ENCODE measurements around the gene ATP6V1G2. TPM values are rescaled to one million over a fixed set of nuclear protein-coding genes. Genes with fewer than 3 reads are reported as not detected.
"Not testable (repeated sequence)": the region's sequence is repeated elsewhere in the genome, so short reads cannot be mapped to it uniquely, and the experiment has no call there.

The ATP6V1G2 gene
- total RNA-seq, result 1 to 10 TPM; 4.5 to 5.5 TPM

GRCh38 chr6:31546339-31546957 is at the start of gene ATP6V1G2:
ATP6V1G2 (minus strand) TSS chr6:31546608; CDS start chr6:31546559, 49 bp downstream.
- ATAC-seq (ENCODE audit: low read depth), result peak; percentile 61
- H3K4me3 Mint-ChIP-seq, result peak within 1 kb of the TSS; percentile 88
- peaks cover 31% of the 10 kb centered on the region for H3K4me1 Mint-ChIP-seq
- no peaks in the 10 kb centered on the region for H3K9me3 Mint-ChIP-seq
- H3K27me3 Mint-ChIP-seq, result no peaks in the 10 kb centered on the region
- POLR2A ChIA-PET, result interaction anchor here (0.8 to 3.4 kb wide), 9 partner anchors 31 to 289 kb away, joined by 3 to 24 read pairs (median 7); partner anchors contain the start of genes LST1, LTB and NCR3
- peak; percentile 91 for DNase-seq
- peaks cover 8% of the 10 kb centered on the region for H3K36me3 Mint-ChIP-seq
- H3K27ac Mint-ChIP-seq, result peak within 1 kb of the TSS; percentile 71

GRCh38 chr6:31592396-31592771 is 46.0 kb upstream of the ATP6V1G2 start:
- H3K27me3 Mint-ChIP-seq, result no peaks in the 10 kb centered on the region
- H3K27ac Mint-ChIP-seq, result peak overlapping the region; percentile 89
- ATAC-seq (ENCODE audit: low read depth) (peak; percentile 27), DNase-seq (no peak)
- POLR2A ChIA-PET, result interaction anchor here (0.7 to 14.1 kb wide), 15 partner anchors 12 to 235 kb away, joined by 3 to 481 read pairs (median 5); partner anchors contain the start of genes ATP6V1G2, BAG6, DDX39B and HSPA1B
- H3K4me3 Mint-ChIP-seq, result peak overlapping the region; percentile 81
- peaks cover 62% of the 10 kb centered on the region for H3K4me1 Mint-ChIP-seq
- H3K36me3 Mint-ChIP-seq, result peaks cover 23% of the 10 kb centered on the region
- H3K9me3 Mint-ChIP-seq, result no peaks in the 10 kb centered on the region

GRCh38 chr6:31590691-31591090 is 44.3 kb upstream of the ATP6V1G2 start:
- peak overlapping the region; percentile 9 for H3K27ac Mint-ChIP-seq
- H3K36me3 Mint-ChIP-seq, result peaks cover 26% of the 10 kb centered on the region
- not testable (repeated sequence) for H3K27me3 Mint-ChIP-seq; H3K9me3 Mint-ChIP-seq; ATAC-seq (ENCODE audit: low read depth); DNase-seq
- peak overlapping the region; percentile 30 for H3K4me3 Mint-ChIP-seq
- POLR2A ChIA-PET, result interaction anchor here (14.1 kb wide), 1 partner anchor 10 kb away, joined by 481 read pairs; the partner anchor contains the start of genes LST1, LTB and TNF
- H3K4me1 Mint-ChIP-seq, result peaks cover 69% of the 10 kb centered on the region

DNA sequence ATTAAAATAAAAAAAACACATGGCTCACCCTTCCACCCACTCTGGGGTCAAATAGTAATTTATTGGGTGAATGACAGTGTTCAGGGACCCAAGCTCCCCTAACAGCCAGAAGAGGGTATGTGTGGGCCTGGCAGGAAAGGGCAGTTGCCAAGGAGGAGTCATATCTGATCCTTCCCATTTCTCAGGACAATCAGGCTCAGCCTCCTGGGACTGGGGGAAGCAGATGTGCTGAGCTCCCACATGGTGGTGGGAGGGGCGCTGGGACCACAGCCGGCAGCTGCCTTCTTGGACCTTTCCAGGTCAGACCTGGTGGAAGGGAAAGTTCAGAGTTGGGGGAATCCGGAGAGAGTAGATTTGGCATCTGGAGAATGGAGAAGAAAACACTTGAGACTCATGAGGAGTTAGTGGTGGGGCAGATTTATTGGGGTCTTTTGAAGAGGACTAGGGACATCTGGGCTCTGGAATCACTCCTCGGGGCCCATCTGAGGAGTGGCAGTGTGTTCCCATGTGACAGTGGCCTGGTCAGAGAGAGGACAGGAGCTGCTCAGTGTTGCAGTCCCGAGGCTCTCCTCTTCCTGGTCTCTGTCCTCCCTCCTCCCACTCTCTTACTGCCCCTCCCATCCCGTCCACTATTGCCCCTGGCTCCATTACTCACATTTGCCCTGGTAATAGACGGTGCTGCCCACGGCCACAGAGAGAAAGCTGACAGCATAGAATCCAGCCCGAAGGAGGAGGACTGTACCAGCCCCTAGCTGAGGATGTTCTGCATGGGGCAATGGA is 42.7 kb upstream of the ATP6V1G2 start:
- Mint-ChIP-seq H3K27me3 (no peaks in the 10 kb centered on the region), H3K9me3 (no peaks in the 10 kb centered on the region), H3K4me3 (peak overlapping the region; percentile 50), H3K36me3 (peaks cover 26% of the 10 kb centered on the region), H3K27ac (peak overlapping the region; percentile 77), H3K4me1 (peaks cover 77% of the 10 kb centered on the region)
- POLR2A ChIA-PET, result interaction anchor here (1.1 to 14.1 kb wide), 3 partner anchors 9 to 38 kb away, joined by 4 to 481 read pairs (median 5); partner anchors contain the start of genes LST1, LTB and TNF
- DNase-seq (no peak), ATAC-seq (ENCODE audit: low read depth) (no peak)

- Mint-ChIP-seq H3K9me3 (no peaks in the 10 kb centered on the region), H3K4me3 (peak overlapping the region; percentile 95)
- ATAC-seq (ENCODE audit: low read depth), result no peak
These were observed 41.7 kb upstream of the ATP6V1G2 start for GRCh38 chr6:31587791-31588777.

DNA sequence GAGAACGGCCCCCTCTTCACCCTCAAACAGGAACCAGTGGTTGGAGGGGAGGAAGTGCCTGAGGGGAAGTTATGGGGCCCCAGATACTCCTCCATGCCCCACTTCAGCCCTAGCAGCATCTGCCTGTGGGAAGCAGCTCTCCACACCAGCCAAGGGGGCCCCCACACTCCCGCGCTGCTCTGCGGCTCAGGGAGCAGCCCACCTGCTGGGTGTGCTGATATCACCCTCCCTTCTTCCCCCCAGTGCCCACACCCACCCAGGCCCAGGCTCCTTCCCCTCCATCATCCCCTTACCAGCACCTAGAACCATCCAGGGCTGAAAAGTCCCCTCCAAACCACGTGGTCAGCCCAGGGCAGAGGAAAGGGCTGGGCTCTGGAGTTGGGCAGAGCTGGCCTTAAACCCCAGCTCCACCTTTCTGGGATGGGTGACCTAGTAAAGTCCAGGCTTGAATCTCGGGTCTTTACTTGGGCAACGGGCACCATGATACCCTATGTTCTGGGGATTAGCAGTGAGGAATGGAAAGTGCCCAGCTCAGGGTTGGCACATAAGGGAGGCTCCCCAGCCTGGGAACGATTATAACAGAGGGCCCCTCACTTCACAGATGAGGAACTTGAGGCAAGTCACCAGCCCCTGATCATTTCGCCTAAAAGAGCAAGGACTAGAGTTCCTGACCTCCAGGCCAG is 40.3 kb upstream of the ATP6V1G2 start:
- Mint-ChIP-seq H3K4me3 (peak overlapping the region; percentile 95), H3K36me3 (peaks cover 35% of the 10 kb centered on the region)

More at GRCh38 chr6:31587791-31588777, 41.7 kb upstream of the ATP6V1G2 start:
- POLR2A ChIA-PET, result interaction anchor here (0.9 to 16.0 kb wide), 6 partner anchors 4 to 150 kb away, joined by 3 to 481 read pairs (median 4); partner anchors contain the start of genes LST1, LTB, NCR3 and TNF
- Mint-ChIP-seq H3K27ac (peak overlapping the region; percentile 99), H3K36me3 (peaks cover 26% of the 10 kb centered on the region), H3K4me1 (peaks cover 80% of the 10 kb centered on the region), H3K27me3 (no peaks in the 10 kb centered on the region)
- no peak for DNase-seq

DNA sequence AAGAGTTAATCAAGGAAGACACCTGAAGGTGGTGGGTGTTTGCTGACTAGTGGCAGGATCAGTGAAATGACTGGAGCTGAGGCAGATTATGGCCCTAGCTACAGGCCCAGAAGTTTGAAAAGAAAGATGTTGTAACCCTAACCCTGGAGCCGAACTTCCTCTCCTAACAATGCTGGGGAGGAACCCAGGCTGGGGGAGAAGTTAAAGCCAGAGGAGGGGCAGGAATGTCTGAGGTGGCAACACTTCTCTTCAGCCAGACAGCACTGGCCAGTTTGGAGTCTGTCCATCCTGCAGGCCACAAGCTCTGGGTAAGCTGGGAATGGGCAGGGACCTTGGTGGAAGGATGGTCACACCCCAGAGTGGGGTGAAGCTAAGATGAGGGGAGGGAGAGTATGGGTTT is 39.6 kb upstream of the ATP6V1G2 start, which contains the start of gene LST1:
Gene LST1 (plus strand): TSS at position 270 of the 400 bp plus-strand sequence. CDS start 1,023 bp downstream, outside the sequence.
- POLR2A ChIA-PET, result interaction anchor here (1.0 to 16.0 kb wide), 9 partner anchors 6 to 91 kb away, joined by 3 to 481 read pairs (median 5); partner anchors contain the start of genes DDX39B, LST1, LTB and NCR3
- H3K9me3 Mint-ChIP-seq, result no peaks in the 10 kb centered on the region
- ATAC-seq (ENCODE audit: low read depth) (peak; percentile 5), DNase-seq (no peak)
- H3K36me3 Mint-ChIP-seq, result peaks cover 39% of the 10 kb centered on the region
- peak within 1 kb of the TSS; percentile 99 for H3K27ac Mint-ChIP-seq
- H3K27me3 Mint-ChIP-seq, result no peaks in the 10 kb centered on the region
- H3K4me1 Mint-ChIP-seq, result peaks cover 69% of the 10 kb centered on the region
- H3K4me3 Mint-ChIP-seq, result peak within 1 kb of the TSS; percentile 95

More for the DNA sequence above, 40.3 kb upstream of the ATP6V1G2 start:
- ATAC-seq (ENCODE audit: low read depth), result peak; percentile 37
- peak overlapping the region; percentile 99 for H3K27ac Mint-ChIP-seq
- POLR2A ChIA-PET, result interaction anchor here (0.9 to 16.0 kb wide), 8 partner anchors 6 to 92 kb away, joined by 3 to 481 read pairs (median 4); partner anchors contain the start of genes DDX39B, LST1, LTB and NCR3
- peaks cover 76% of the 10 kb centered on the region for H3K4me1 Mint-ChIP-seq
- H3K9me3 Mint-ChIP-seq, result no peaks in the 10 kb centered on the region
- DNase-seq, result peak; percentile 58
- no peaks in the 10 kb centered on the region for H3K27me3 Mint-ChIP-seq

- POLR2A ChIA-PET, result interaction anchor here (1.0 to 16.0 kb wide), 8 partner anchors 5 to 44 kb away, joined by 3 to 481 read pairs (median 9); partner anchors contain the start of genes DDX39B, LST1, LTA and LTB
These were observed 39.1 kb upstream of the ATP6V1G2 start for GRCh38 chr6:31585491-31585890.

DNA sequence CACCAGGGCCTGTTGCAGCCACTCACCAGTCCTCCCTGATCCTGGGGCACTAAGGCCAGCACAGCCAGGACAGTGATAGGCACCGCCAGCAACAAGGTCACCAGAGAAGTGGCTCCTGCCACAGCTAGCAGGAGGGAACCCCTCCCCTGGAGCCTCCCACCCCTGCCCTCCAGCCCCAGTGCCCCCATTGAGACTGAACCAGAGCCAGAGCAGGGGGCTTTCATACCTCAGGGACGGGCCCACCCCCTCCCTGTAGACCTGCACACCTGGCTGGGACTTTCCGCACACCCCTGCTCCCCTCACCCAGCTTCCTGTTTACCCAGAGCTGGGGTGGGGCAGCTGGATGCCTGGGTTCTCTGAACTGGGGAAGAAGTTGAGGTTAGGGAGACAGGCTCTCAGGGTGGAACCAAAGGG is 35.8 kb upstream of the ATP6V1G2 start, which contains the start of gene LTB:
Gene LTB (minus strand): TSS at position 195 of the 414 bp plus-strand sequence. CDS start 7 bp downstream, at position 188.
- H3K36me3 Mint-ChIP-seq, result peaks cover 44% of the 10 kb centered on the region
- H3K27me3 Mint-ChIP-seq, result no peaks in the 10 kb centered on the region
- H3K4me3 Mint-ChIP-seq, result peak within 1 kb of the TSS; percentile 97
- H3K4me1 Mint-ChIP-seq, result peaks cover 67% of the 10 kb centered on the region
- H3K9me3 Mint-ChIP-seq, result no peaks in the 10 kb centered on the region
- ATAC-seq (ENCODE audit: low read depth) (peak; percentile 28), DNase-seq (peak; percentile 67)
- H3K27ac Mint-ChIP-seq, result peak within 1 kb of the TSS; percentile 99
- POLR2A ChIA-PET, result interaction anchor here (0.8 to 16.0 kb wide), 20 partner anchors 7 to 967 kb away, joined by 3 to 481 read pairs (median 6); partner anchors contain the start of genes ATP6V1G2, BAG6, CLIC1 and DDX39B

More at GRCh38 chr6:31585491-31585890, 39.1 kb upstream of the ATP6V1G2 start:
- H3K27ac Mint-ChIP-seq, result peak overlapping the region; percentile 99
- DNase-seq (no peak), ATAC-seq (ENCODE audit: low read depth) (peak; percentile 34)
- no peaks in the 10 kb centered on the region for H3K9me3 Mint-ChIP-seq
- peak overlapping the region; percentile 95 for H3K4me3 Mint-ChIP-seq
- H3K4me1 Mint-ChIP-seq, result peaks cover 65% of the 10 kb centered on the region
- H3K36me3 Mint-ChIP-seq, result peaks cover 41% of the 10 kb centered on the region
- no peaks in the 10 kb centered on the region for H3K27me3 Mint-ChIP-seq

- peaks cover 48% of the 10 kb centered on the region for H3K36me3 Mint-ChIP-seq
- peak overlapping the region; percentile 97 for H3K4me3 Mint-ChIP-seq
- no peak for ATAC-seq (ENCODE audit: low read depth)
- POLR2A ChIA-PET, result interaction anchor here (0.8 to 16.0 kb wide), 19 partner anchors 7 to 967 kb away, joined by 3 to 481 read pairs (median 6); partner anchors contain the start of genes ATP6V1G2, BAG6, CLIC1 and DDX39B
- H3K27ac Mint-ChIP-seq, result peak overlapping the region; percentile 99
- no peaks in the 10 kb centered on the region for H3K9me3 Mint-ChIP-seq
- H3K4me1 Mint-ChIP-seq, result peaks cover 67% of the 10 kb centered on the region
- no peaks in the 10 kb centered on the region for H3K27me3 Mint-ChIP-seq
- no peak for DNase-seq
These were observed 35.2 kb upstream of the ATP6V1G2 start for GRCh38 chr6:31581434-31582229.
